ENCODE measurements around the gene GATAD1. TPM values are rescaled to one million over a fixed set of nuclear protein-coding genes. Genes with fewer than 3 reads are reported as not detected.

GATAD1 gene
- total and polyA plus RNA-seq, 2 of the 13 experiments (the other 11 are each of a cell fraction or from before 2014, with no cell fraction given): 20.6 to 42.1 TPM

DNA sequence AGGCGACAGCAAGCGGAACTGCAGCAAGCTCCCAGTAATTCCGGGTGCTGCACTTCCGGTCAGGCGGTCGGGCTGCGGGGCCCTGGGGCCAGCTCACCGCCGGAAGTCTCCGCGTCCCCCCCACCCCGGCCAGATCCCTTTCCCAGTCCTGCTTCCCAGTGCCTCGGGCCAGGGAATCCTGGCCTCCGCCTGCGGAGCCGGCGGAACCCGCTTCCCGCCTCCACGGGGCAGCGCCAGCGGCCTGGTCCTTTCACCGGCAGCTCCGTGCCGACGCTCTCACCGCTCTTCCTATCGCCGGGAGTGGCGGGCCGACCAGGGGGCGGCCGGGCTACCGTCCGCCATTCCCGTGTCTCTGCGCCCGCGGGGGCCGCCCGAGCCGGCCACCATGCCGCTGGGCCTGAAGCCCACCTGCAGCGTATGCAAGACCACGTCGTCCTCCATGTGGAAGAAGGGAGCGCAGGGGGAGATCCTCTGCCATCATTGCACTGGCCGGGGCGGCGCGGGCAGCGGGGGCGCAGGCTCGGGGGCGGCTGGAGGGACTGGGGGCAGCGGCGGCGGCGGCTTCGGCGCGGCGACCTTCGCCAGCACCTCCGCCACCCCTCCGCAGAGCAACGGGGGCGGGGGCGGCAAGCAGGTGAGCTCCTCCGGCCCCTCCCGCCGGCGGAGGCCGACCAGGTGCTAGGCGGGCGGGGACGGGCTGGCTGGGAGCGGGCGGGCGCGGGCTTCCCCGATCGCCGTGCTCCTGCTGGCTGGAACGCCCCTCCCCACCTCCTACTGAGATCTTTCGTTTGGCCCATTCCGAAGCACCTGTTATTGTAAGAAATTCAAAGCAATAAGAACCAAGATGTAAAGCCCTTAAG lies at the start of gene GATAD1 (continued):
- TF ChIP-seq, protein P1, sequence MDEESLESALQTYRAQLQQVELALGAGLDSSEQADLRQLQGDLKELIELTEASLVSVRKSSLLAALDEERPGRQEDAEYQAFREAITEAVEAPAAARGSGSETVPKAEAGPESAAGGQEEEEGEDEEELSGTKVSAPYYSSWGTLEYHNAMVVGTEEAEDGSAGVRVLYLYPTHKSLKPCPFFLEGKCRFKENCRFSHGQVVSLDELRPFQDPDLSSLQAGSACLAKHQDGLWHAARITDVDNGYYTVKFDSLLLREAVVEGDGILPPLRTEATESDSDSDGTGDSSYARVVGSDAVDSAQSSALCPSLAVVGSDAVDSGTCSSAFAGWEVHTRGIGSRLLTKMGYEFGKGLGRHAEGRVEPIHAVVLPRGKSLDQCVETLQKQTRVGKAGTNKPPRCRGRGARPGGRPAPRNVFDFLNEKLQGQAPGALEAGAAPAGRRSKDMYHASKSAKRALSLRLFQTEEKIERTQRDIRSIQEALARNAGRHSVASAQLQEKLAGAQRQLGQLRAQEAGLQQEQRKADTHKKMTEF (CRISPR knock-in tag; IDR thresholded peaks at IDR 0.05): peak; percentile 85
- TF ChIP-seq, protein P2, sequence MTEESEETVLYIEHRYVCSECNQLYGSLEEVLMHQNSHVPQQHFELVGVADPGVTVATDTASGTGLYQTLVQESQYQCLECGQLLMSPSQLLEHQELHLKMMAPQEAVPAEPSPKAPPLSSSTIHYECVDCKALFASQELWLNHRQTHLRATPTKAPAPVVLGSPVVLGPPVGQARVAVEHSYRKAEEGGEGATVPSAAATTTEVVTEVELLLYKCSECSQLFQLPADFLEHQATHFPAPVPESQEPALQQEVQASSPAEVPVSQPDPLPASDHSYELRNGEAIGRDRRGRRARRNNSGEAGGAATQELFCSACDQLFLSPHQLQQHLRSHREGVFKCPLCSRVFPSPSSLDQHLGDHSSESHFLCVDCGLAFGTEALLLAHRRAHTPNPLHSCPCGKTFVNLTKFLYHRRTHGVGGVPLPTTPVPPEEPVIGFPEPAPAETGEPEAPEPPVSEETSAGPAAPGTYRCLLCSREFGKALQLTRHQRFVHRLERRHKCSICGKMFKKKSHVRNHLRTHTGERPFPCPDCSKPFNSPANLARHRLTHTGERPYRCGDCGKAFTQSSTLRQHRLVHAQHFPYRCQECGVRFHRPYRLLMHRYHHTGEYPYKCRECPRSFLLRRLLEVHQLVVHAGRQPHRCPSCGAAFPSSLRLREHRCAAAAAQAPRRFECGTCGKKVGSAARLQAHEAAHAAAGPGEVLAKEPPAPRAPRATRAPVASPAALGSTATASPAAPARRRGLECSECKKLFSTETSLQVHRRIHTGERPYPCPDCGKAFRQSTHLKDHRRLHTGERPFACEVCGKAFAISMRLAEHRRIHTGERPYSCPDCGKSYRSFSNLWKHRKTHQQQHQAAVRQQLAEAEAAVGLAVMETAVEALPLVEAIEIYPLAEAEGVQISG (CRISPR knock-in tag; IDR thresholded peaks at IDR 0.05): peak; percentile 86
- TF ChIP-seq PAWR (CRISPR knock-in tag; IDR thresholded peaks at IDR 0.05; ENCODE audit: borderline replicate concordance) (no peak), ZNF431 (CRISPR knock-in tag; IDR thresholded peaks at IDR 0.05; ENCODE audit: borderline replicate concordance, low read depth) (no peak), GFI1 (CRISPR knock-in tag; IDR thresholded peaks at IDR 0.05; ENCODE audit: borderline replicate concordance) (peak; percentile 74), CTCF (CRISPR knock-in tag; IDR thresholded peaks at IDR 0.05) (peak; percentile 95), ZNF530 (CRISPR knock-in tag; IDR thresholded peaks at IDR 0.05; ENCODE audit: low read depth) (no peak), MTF1 (CRISPR knock-in tag; IDR thresholded peaks at IDR 0.05) (0 out of 2 replicates have a peak, but pooled peaks have one; percentile 48), ZHX2 (IDR thresholded peaks at IDR 0.05; ENCODE audit: low read depth) (peak; percentile 36; the same call in 1 of the 2 replicates), ZHX2 (CRISPR knock-in tag; IDR thresholded peaks at IDR 0.05; ENCODE audit: borderline replicate concordance) (no peak), HOXD1 (CRISPR knock-in tag; IDR thresholded peaks at IDR 0.05) (peak; percentile 89; the same call in 1 of the 2 replicates), ZBTB21 (CRISPR knock-in tag; IDR thresholded peaks at IDR 0.05) (peak; percentile 14; the same call in 1 of the 2 replicates), POGZ (CRISPR knock-in tag; IDR thresholded peaks at IDR 0.05) (peak; percentile 89)
- TF ChIP-seq, protein P3, sequence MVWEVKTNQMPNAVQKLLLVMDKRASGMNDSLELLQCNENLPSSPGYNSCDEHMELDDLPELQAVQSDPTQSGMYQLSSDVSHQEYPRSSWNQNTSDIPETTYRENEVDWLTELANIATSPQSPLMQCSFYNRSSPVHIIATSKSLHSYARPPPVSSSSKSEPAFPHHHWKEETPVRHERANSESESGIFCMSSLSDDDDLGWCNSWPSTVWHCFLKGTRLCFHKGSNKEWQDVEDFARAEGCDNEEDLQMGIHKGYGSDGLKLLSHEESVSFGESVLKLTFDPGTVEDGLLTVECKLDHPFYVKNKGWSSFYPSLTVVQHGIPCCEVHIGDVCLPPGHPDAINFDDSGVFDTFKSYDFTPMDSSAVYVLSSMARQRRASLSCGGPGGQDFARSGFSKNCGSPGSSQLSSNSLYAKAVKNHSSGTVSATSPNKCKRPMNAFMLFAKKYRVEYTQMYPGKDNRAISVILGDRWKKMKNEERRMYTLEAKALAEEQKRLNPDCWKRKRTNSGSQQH (CRISPR knock-in tag; IDR thresholded peaks at IDR 0.05; ENCODE audit: low read depth): no peak
